Hepatocyte (in vitro differentiated cells): ENCODE data around the gene GSAP. TPM values are rescaled to one million over a fixed set of nuclear protein-coding genes. Genes with fewer than 3 reads are reported as not detected.

Source experiments
- DNase-seq: peaks from one replicate; pipeline ENCODE4 v3.0.0-alpha.2; 2016; ENCODE audit warnings: low spot score
- H2AFZ ChIP-seq: fragments of 200-600 bp; sonication (generic); 2 replicates; pipeline ENCODE4 v1.6.0; 2016; ENCODE audit warnings: antibody characterized with exemption, mild to moderate bottlenecking
- H3K27ac ChIP-seq: fragments of 200-600 bp; sonication (generic); 2 replicates; pipeline ENCODE4 v1.5.1; 2016; ENCODE audit warnings: mild to moderate bottlenecking
- H3K27me3 ChIP-seq: fragments of 200-600 bp; sonication (generic); 2 replicates; pipeline ENCODE4 v1.6.1; 2016
- H3K36me3 ChIP-seq: fragments of 200-600 bp; sonication (generic); replicated peaks from 2 replicates; pipeline ENCODE4 v1.5.1; 2016; ENCODE audit warnings: low read depth; ENCODE audit not compliant: insufficient read depth
- H3K4me1 ChIP-seq: fragments of 200-600 bp; sonication (generic); 2 replicates; pipeline ENCODE4 v1.5.1; 2016; ENCODE audit warnings: mild to moderate bottlenecking, moderate library complexity; ENCODE audit not compliant: insufficient read depth
- H3K4me2 ChIP-seq: fragments of 200-600 bp; sonication (generic); 2 replicates; pipeline ENCODE4 v1.6.0; 2016
- H3K4me3 ChIP-seq: fragments of 200-600 bp; sonication (generic); 2 replicates; pipeline ENCODE4 v1.5.1; 2016; ENCODE audit warnings: mild to moderate bottlenecking
- H3K79me2 ChIP-seq: fragments of 200-600 bp; sonication (generic); 2 replicates; pipeline ENCODE4 v1.6.0; 2017; ENCODE audit warnings: mild to moderate bottlenecking
- H3K9me2 ChIP-seq: fragments of 200-600 bp; sonication (generic); replicated peaks from 2 replicates; pipeline ENCODE4 v1.6.0; 2017; ENCODE audit warnings: mild to moderate bottlenecking; ENCODE audit not compliant: insufficient read depth
- H3K9me3 ChIP-seq: fragments of 200-600 bp; sonication (generic); 2 replicates; pipeline ENCODE4 v1.5.1; 2016; ENCODE audit warnings: low read depth, mild to moderate bottlenecking
- H4K20me1 ChIP-seq: fragments of 200-600 bp; sonication (generic); 2 replicates; pipeline ENCODE4 v1.6.0; 2016; ENCODE audit warnings: mild to moderate bottlenecking; ENCODE audit not compliant: insufficient read depth, poor library complexity, severe bottlenecking
- EZH2 ChIP-seq: fragments of 200-600 bp; sonication (generic); IDR thresholded peaks from 2 replicates; pipeline ENCODE4 v1.6.1; 2016; ENCODE audit warnings: antibody characterized with exemption, mild to moderate bottlenecking, borderline replicate concordance
- EZH2phosphoT487 ChIP-seq: fragments of 200-600 bp; sonication (generic); IDR thresholded peaks from one replicate; pipeline ENCODE4 v1.6.1; 2018; ENCODE audit warnings: antibody characterized with exemption, mild to moderate bottlenecking, low read depth, moderate library complexity; ENCODE audit not compliant: unreplicated experiment, severe bottlenecking
- WGBS: methylation state at CpG from one replicate; pipeline ENCODE4 v1.1.6; 2016; ENCODE audit warnings: low lambda C conversion rate; ENCODE audit errors: missing lambda C conversion rate; 5-methylcytosine and 5-hydroxymethylcytosine counted together
- polyA plus RNA-seq: library from polyadenylated mRNA; unstranded; fragments of >200 nt; fragmentation: Nextera tagmentation; extraction: Ambion mirVana; gene quantifications from 2 replicates; pipeline ENCODE4 v1.2.1, GENCODE V29; 2016
- total RNA-seq: library from RNA; depleted of rRNA; stranded (reverse); fragments of >200 nt; gene quantifications from 2 replicates; pipeline ENCODE4 v1.2.3, GENCODE V29; 2014
- TF ChIP-seq, protein P1 (sequence below): fragments of 200-600 bp; sonication (generic); IDR thresholded peaks from 2 replicates; pipeline ENCODE4 v1.5.1; 2016; ENCODE audit warnings: antibody characterized with exemption, mild to moderate bottlenecking; ENCODE audit not compliant: poor library complexity

The GSAP gene
- total and polyA plus RNA-seq, 2 experiments from 2014 or later, result 9.9 to 11.1 TPM

DNA sequence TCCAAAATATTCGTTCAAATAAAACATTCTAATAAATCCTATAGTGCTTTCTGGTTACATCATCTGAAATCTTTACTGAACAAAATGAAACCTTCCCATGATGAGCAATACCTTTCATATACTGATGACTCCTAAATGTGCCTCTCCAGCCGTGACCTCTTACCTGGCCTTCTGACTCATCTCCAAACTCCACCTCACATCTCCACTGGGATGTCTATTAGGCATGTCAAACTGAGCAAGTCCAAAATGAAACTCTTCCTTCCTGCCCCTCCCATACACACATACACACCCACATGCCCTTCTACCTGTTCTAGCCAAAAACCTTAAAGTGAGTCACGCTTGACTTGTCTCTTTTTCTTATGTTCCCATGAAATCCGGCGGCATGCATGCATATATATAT lies 22.9 kb downstream of the GSAP start:
- H3K79me2 ChIP-seq, result no peaks in the 10 kb centered on the region
- H3K9me2 ChIP-seq, result no peaks in the 10 kb centered on the region
- H3K4me3 ChIP-seq, result no peak overlapping the region
- no peak overlapping the region for H2AFZ ChIP-seq
- no peaks in the 10 kb centered on the region for H3K27me3 ChIP-seq
- no peaks in the 10 kb centered on the region for H3K36me3 ChIP-seq
- no peaks in the 10 kb centered on the region for H4K20me1 ChIP-seq
- H3K9me3 ChIP-seq, result no peaks in the 10 kb centered on the region
- no peak overlapping the region for H3K27ac ChIP-seq
- peaks cover 13% of the 10 kb centered on the region for H3K4me1 ChIP-seq
- WGBS, result 94% methylated on average over 5 of the region's 5 CpGs
- DNase-seq, result no peak
- TF ChIP-seq EZH2phosphoT487 (no peak), EZH2 (no peak)
- TF ChIP-seq, protein P1, sequence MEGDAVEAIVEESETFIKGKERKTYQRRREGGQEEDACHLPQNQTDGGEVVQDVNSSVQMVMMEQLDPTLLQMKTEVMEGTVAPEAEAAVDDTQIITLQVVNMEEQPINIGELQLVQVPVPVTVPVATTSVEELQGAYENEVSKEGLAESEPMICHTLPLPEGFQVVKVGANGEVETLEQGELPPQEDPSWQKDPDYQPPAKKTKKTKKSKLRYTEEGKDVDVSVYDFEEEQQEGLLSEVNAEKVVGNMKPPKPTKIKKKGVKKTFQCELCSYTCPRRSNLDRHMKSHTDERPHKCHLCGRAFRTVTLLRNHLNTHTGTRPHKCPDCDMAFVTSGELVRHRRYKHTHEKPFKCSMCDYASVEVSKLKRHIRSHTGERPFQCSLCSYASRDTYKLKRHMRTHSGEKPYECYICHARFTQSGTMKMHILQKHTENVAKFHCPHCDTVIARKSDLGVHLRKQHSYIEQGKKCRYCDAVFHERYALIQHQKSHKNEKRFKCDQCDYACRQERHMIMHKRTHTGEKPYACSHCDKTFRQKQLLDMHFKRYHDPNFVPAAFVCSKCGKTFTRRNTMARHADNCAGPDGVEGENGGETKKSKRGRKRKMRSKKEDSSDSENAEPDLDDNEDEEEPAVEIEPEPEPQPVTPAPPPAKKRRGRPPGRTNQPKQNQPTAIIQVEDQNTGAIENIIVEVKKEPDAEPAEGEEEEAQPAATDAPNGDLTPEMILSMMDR, result no peak
- H3K4me2 ChIP-seq, result no peak overlapping the region

DNA sequence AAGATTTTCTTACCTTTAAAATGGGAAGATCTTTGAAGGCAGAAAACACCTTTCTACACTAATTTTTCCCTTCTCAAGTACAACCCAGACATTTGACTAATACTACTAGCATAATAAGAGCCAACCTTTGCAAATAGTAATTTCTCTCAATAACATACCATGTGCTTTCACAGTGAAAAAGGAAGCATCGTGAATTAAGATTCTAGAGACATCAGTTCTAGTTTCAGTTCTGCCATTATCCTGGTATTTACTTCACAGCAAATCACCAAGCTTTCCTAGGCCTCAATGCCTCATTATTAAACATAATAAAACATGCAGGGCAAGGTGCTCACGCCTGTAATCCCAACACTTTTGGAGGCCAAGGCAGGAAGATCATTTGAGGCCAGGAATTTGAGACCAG lies 24.9 kb downstream of the GSAP start:
- Histone ChIP-seq H3K36me3 (no peaks in the 10 kb centered on the region), H2AFZ (no peak overlapping the region), H4K20me1 (no peaks in the 10 kb centered on the region), H3K9me2 (no peaks in the 10 kb centered on the region), H3K27ac (no peak overlapping the region), H3K79me2 (no peaks in the 10 kb centered on the region), H3K4me3 (no peak overlapping the region), H3K4me2 (no peak overlapping the region), H3K27me3 (no peaks in the 10 kb centered on the region), H3K9me3 (no peaks in the 10 kb centered on the region), H3K4me1 (peaks cover 10% of the 10 kb centered on the region)
- 93% methylated on average over 2 of the region's 2 CpGs for WGBS
- no peak for TF ChIP-seq EZH2phosphoT487
- TF ChIP-seq EZH2, result no peak
- TF ChIP-seq, protein P1, result no peak
- no peak for DNase-seq

DNA sequence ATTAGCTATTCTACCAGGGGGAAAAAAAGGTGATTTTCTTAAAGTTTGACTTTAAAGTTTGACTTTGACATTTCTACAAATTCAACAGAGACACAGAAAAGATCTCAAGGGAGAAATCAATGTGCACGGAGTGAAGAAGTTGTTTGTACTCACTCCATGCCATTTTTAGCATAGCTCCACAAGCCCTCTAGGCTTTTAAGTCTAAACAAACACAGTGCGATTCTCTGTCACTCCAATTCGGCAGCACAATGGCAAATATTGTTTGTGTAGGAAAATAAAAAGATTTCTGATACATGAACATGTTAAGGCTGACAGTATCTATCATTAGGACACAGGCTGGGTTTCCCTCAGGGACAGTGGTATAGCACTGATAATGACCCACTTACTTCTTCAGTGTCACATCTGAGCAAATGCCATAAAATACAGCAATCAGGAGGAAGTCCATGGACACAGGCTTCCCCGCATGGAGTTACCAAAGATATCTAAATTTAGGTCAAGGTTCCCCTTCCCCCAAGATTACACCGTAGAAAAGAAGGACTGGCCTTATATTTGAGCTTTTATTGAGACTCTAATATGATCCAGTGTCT lies 28.0 kb downstream of the GSAP start:
- 33% methylated on average over 5 of the region's 5 CpGs for WGBS
- Histone ChIP-seq H3K27me3 (no peaks in the 10 kb centered on the region), H3K9me2 (no peaks in the 10 kb centered on the region), H3K4me3 (no peak overlapping the region), H3K4me2 (no peak overlapping the region), H2AFZ (no peak overlapping the region), H3K9me3 (no peaks in the 10 kb centered on the region), H3K79me2 (no peaks in the 10 kb centered on the region), H4K20me1 (no peaks in the 10 kb centered on the region), H3K36me3 (no peaks in the 10 kb centered on the region), H3K27ac (peak overlapping the region; percentile 4), H3K4me1 (no peaks in the 10 kb centered on the region)
- TF ChIP-seq, protein P1, result no peak
- TF ChIP-seq EZH2phosphoT487, result no peak
- no peak for TF ChIP-seq EZH2
- no peak for DNase-seq
